ENCODE measurements around the gene FRK.
"Not testable (repeated sequence)": the region's sequence is repeated elsewhere in the genome, so short reads cannot be mapped to it uniquely, and the experiment has no call there.

Gene FRK

GRCh38 chr6:115937502-115937901 lies 123.2 kb downstream of the FRK start:
- DNase-seq = not testable (repeated sequence)

DNA sequence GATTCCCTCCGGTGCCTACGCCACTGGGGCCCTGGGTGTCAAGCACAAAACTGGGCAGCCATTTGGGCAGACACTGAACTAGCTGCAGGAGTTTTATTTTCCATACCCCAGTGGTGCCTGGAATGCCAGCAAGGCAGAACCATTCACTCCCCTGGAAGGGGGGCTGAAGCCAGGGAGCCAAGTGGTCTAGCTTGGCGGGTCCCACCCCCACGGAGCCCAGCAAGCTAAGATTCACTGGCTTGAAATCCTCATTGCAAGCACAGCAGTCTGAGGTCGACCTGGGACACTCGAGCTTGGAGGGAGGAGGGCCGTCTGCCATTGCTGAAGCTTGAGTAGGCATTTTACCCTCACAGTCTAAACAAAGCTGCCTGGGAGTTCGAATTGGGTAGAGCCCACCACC lies 125.3 kb downstream of the FRK start:
- no peak for DNase-seq

- DNase-seq = no peak
Observed at GRCh38 chr6:115934829-115935228, 125.9 kb downstream of the FRK start.

- DNase-seq = no peak
Observed at GRCh38 chr6:115934145-115934544, 126.5 kb downstream of the FRK start.

DNA sequence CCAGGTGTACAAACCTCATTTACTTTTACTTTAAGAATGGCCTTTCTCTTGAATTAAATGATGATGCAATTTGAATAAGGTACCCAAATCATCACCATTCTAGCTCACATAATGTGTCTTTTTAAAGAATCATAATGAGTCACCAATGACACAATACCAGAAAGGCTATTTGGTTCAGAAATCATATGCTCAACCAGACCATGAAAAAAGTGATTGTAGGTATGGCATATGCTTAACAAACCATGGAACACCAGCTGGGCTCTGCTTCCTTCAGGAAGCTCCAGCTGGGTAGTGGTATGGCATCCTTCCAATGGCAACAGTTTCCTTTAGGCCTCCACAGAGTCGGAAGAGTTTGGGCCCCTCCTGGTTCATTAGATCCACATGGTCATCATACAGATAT lies 128.2 kb downstream of the FRK start:
- peak; percentile 60 for DNase-seq

DNA sequence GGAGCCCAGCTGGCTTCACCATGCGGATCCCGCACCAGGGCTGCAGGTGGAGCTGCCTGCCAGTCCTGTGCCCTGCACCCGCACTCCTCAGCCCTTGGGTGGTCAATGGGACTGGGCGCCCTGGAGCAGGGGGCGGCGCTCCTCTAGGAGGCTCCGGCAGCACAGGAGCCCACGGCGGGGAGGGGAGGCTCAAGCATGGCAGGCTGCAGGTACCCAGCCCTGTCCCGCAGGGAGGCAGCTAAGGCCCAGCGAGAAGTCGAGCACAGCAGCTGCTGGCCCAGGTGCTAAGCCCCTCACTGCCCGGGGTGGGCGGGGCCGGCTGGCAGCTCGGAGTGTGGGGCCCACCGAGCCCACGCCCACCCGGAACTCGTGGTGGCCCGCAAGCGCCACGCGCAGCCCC lies 132.7 kb downstream of the FRK start:
- not testable (repeated sequence) for DNase-seq

GRCh38 chr6:115922971-115923370 lies 137.7 kb downstream of the FRK start:
- no peak for DNase-seq

DNA sequence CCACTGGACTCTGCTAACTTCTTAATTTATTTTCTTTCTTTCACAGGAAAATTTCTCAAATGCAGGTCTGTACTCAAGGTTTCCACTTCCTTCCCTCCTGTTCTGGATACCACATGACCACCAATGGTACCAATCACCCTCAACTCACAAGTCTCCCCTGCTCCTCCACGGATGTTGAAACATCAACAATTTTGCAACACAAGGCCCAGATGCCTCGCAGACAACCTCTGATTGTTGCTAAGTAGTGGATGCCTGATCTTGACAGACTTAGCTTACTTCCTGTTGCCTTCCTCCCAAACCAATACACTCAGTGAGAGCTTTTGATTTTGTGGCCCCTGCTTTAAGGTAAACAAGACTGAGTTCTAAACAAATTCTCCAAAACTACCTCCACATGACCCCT lies 146.6 kb downstream of the FRK start:
- no peak for DNase-seq

DNA sequence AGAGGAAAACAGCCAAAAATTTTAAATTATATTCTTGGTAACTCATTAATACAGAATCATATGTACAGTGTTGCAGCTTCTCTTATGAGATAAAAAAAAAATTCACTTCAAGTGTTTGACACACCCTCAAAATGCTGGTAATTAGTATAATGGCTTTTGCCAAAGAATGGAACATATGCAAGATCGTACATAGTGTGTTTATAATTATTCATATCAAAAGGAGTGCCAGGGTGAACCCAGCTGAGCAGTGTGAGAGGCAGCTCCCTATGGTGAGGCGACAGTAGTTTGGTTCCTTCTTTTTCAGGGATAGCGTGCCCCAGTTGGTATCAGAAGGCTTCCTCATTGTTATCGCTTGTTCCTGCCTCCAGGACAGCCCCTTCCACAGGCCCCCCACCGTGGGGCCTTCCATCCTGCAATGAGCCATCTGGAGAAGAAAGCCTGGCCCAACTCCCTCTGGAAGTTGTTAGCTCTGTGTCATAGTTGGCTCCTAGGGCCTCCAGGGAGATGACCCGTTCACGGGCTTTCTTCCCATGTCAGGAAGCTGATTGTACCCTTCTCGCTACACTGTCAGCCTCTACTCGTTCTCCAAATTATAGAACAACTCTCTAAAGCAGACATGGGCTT lies 150.7 kb downstream of the FRK start:
- no peak for DNase-seq

DNA sequence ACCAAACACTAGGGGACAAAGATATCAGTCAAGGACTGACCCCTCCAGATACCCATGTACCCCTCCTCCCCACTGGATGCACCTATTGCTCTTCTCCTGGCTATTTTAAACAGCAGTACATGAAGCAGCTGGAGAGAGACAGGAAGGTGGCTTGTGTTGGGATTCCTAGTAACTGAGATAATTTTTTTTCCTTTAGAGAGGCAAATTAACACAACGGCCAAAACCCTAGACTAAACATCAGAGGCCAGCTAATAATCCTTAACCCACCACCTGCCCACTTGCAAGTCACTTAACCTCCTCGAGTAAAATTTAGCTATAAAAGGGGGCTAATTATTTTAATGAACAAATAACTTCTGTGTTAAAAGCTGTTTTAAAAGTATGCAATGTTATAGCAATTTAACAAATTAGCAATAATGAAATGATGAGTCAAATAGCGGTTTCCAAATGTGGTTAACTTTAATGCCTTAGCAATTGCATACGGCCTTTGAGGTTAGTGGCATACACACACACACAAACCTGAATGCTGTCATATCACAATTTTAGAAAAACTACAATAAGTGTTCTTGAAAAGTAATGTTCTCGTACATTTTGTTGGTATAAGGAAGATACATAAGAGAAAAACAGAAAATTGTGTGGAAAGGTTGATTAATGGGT lies 151.7 kb downstream of the FRK start:
- no peak for DNase-seq

DNA sequence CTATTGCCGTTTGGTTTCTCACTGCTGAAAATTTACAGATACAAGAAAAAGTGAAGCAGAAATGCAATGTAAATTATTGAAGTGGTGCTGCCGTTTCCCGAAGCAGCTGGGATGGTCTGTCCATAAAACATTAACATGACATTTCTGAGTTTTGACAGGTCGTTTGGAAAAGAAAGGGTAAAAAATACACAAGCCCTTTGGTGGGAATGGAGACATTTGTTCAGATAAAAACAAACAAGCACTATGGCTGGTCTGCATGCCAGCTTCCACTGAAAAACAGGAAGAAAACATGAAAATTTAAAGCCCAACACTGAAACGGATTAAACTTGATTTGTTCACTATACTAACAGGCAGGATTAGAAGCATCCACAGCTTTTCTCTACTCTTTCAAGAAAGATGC lies 155.2 kb downstream of the FRK start:
- no peak for DNase-seq

- DNase-seq = no peak
Observed at GRCh38 chr6:115902436-115902835, 158.3 kb downstream of the FRK start.

GRCh38 chr6:115901896-115902295 lies 158.8 kb downstream of the FRK start:
- peak; percentile 20 for DNase-seq

DNA sequence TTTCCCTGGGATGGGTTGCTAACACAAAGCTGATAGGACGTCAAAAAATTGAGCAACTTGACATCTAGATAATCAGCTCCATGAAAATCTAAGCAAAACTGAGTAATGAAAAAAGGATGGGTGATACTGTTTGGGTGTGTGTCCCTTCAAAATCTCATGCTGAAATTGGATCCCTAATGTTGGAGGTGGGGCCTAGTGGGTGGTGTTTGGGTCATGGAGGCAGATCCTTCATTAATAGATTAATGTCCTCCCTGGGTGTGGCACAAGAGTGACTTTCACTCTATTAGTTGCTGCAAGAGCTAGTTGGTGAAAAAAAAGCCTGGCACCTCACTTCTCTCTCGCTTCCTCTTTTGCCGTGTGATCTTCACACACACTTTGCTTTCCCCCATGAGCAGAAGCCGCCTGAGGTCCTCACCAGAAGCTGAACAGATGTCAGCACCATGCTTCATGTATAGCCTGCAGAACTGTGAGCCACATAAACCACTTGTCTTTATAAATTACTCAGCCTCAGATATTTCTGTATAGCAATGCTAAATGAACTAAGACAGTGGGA lies 160.9 kb downstream of the FRK start:
- no peak for DNase-seq

- no peak for DNase-seq
Observed at GRCh38 chr6:115898246-115898645, 162.4 kb downstream of the FRK start.

- peak; percentile 40 for DNase-seq
Observed at GRCh38 chr6:115896538-115897129, 164.1 kb downstream of the FRK start.

DNA sequence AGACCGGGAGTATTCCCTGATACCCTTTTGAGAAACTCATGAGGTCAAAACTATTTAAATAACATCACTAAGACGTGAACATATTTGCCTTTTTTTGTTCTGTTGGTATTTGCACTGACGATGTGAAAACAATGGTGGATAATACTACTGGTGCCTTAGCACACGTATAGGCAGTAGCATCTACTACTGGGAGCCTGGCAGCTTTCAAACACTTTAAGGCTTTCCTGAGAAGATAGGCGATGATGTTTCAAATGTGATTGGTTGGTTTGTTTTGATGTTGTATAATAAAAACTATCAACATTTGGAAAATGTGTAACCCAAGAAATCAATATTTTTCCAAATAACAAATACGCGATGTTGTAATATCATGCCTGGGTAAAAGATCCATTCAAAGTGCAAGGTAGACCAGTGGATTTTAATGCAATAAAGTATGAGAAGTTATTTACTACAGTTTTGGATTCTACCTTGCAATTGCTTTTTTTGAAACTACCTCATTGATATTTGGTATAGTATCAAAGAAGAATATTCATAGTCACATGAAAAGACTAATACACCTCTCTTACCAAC lies 166.2 kb downstream of the FRK start:
- DNase-seq = no peak

DNA sequence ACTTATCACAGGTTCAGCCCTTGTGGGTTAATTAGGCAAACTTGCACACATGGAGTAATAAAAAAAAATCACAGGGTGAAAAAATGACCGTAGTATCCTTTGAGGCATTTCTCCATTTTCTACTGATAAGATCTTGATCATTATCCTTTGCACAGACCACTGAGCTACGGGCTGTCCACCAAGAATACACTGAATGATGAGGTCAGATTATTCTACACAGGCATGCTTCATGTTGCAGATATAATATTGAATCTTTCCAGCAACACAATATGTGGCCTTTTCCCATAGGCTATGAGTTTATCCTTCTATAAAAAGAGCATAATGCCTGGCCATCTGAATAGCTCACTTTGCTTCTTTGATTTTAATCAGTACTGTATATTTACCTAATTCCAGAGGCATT lies 168.9 kb downstream of the FRK start:
- no peak for DNase-seq

DNA sequence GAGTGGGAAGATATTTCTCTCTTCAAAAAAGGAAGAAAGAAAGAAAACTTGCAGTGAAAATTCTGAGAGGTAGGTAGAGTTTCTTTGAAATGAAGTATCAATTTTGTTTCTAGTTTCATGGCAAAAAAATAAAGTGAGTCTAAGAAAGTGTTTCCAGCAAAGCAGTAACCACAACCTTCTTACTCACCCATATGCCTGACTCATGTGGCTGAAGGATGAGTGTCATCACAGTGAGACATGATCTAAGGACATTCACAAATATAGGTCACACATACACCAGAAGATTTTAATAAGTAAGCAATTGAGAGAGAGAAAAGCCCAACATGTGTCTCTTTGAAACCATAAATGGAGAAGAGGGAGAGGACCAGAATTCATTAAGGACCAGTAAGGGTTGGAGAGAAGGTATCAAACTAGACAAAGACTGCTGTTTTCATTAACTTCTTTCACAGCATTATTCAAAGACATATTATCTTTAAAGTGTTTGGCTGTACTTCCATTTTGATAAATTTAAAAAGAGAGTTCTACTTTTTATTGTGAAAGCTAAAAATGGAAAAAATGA lies 169.5 kb downstream of the FRK start:
- no peak for DNase-seq

DNA sequence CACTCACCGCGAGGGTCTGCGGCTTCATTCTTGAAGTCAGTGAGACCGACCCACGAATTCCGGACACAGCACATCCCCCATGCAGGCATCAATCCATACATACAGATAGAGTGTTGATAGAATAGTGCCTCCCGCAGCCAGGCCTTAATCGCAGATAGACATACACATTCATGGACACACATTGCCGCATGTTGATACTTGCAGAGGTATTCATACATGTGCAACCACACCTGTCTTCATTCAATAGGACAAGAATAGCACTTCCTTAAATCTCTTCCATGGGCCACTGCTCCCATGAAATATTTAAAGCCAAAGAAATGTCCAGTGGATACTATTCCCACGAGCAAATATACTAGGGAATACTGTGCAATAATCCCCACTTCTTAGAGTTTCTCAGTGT lies 170.5 kb downstream of the FRK start:
- DNase-seq = no peak

DNA sequence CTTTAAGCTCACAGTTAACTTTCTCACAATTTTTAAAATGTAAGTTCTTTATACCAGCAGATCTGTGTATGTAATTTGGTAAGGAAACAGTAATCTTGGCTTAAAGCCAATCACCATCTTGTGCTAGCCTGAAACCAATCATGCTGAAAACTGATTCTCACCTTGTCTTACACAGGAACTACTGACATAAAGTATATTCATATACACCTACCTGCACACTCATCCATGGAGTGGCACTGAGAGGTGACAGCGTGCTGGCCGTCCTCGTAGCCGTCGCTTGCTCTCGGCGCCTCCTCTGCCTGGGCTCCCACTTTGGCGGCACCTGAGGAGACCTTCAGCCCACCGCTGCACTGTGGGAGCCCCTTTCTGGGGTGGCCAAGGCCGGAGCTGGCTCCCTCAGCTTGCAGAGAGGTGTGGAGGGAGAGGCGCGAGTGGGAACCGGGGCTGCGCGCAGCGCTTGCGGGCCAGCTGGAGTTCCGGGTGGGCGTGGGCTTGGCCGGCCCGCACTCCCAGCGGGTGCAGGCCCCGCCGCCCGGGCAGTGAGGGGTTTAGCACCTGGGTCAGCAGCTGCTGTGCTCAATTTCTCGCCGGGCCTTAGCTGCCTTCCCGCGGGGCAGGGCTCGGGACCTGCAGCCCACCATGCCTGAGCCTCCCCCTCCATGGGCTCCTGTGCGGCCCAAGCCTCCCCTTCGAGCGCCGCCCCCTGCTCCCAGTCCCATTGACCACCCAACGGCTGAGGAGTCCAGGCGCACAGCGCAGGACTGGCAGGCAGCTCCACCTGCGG lies 171.8 kb downstream of the FRK start:
- DNase-seq = not testable (repeated sequence)

DNA sequence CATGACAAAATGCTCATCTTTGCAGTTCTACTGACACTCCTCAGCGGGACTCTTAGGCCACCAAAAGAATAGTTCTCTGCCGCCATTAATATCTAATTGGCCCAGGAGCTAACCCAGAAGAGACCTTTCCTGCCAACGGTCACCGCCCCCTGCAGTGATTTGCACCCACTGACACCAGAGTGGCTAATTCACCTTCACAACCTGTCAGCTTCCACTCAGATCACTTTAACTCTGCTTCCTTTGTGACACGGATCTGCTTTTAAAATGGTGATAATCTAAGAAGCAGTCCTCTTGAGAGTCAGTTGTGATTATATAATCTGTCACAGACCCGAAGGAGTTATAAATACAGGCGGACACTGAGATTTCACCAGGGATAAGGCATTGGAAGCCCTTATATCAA lies 172.8 kb downstream of the FRK start:
- DNase-seq = no peak

All from NCI-H1694 treated with DMSO at 0.1 percent for 48 hours (cell line).